Measurements from ENCODE around the gene ANKRD42.

GRCh38 chr11:83241291-83241946 is 47.9 kb downstream of the ANKRD42 start:
- TF ChIP-seq, protein P1, sequence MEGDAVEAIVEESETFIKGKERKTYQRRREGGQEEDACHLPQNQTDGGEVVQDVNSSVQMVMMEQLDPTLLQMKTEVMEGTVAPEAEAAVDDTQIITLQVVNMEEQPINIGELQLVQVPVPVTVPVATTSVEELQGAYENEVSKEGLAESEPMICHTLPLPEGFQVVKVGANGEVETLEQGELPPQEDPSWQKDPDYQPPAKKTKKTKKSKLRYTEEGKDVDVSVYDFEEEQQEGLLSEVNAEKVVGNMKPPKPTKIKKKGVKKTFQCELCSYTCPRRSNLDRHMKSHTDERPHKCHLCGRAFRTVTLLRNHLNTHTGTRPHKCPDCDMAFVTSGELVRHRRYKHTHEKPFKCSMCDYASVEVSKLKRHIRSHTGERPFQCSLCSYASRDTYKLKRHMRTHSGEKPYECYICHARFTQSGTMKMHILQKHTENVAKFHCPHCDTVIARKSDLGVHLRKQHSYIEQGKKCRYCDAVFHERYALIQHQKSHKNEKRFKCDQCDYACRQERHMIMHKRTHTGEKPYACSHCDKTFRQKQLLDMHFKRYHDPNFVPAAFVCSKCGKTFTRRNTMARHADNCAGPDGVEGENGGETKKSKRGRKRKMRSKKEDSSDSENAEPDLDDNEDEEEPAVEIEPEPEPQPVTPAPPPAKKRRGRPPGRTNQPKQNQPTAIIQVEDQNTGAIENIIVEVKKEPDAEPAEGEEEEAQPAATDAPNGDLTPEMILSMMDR (IDR thresholded peaks at IDR 0.05; ENCODE audit: insufficient read depth, low read length), result peak; percentile 55
- TF ChIP-seq POLR2AphosphoS5 (IDR thresholded peaks at IDR 0.05; ENCODE audit: low read depth), result no peak
- no peak for TF ChIP-seq SPI1 (IDR thresholded peaks at IDR 0.05; ENCODE audit: borderline replicate concordance, low read depth)
